Activated CD4-positive, alpha-beta T cell treated with anti-CD3 and anti-CD28 coated beads, Interleukin-2, amount 10 ng/mL, durations not matched to agents 7 days and 5 days (primary cell): ENCODE results near the gene ORMDL3. TPM values are rescaled to one million over a fixed set of nuclear protein-coding genes. Genes with fewer than 3 reads are reported as not detected.
"Not testable (repeated sequence)": the region's sequence is repeated elsewhere in the genome, so short reads cannot be mapped to it uniquely, and the experiment has no call there.

Experiments
- CTCF ChIA-PET: fragments of 350-600 bp; sonication (Branson Sonifier 250); formaldehyde crosslinking; loops from one replicate; lab custom pipeline; 2021; ENCODE audit warnings: antibody characterized with exemption; lab: Charles Lee
- POLR2A ChIA-PET: fragments of 350-600 bp; sonication (Branson Sonifier 250); formaldehyde crosslinking; loops from one replicate; lab custom pipeline; 2021; ENCODE audit warnings: antibody characterized with exemption; lab: Charles Lee
- DNase-seq: peaks from one replicate; pipeline ENCODE4 v3.0.0-alpha.2; 2020
- H3K27ac Mint-ChIP-seq: one replicate; pipeline ENCODE4 v1.8.0; 2021; ENCODE audit warnings: mild to moderate bottlenecking, moderate library complexity, mixed read lengths
- H3K27me3 Mint-ChIP-seq: one replicate; pipeline ENCODE4 v1.8.0; 2021; ENCODE audit warnings: mixed read lengths
- H3K36me3 Mint-ChIP-seq: one replicate; pipeline ENCODE4 v1.8.0; 2021; ENCODE audit warnings: low read depth, mixed read lengths
- H3K4me1 Mint-ChIP-seq: one replicate; pipeline ENCODE4 v1.8.0; 2021; ENCODE audit warnings: mixed read lengths
- H3K4me3 Mint-ChIP-seq: one replicate; pipeline ENCODE4 v1.8.0; 2021; ENCODE audit warnings: mild to moderate bottlenecking, moderate library complexity, mixed read lengths
- H3K9me3 Mint-ChIP-seq: one replicate; pipeline ENCODE4 v1.8.0; 2021; ENCODE audit warnings: mixed read lengths
- total RNA-seq, 2 experiments: library from RNA; stranded (reverse); gene quantifications; one replicate each; pipeline ENCODE4 v1.2.3, GENCODE V29; 2021

The ORMDL3 gene
- total RNA-seq, 2 experiments from 2014 or later = 152 TPM

- H3K27me3 Mint-ChIP-seq = peaks cover 2% of the 10 kb centered on the region
- H3K9me3 Mint-ChIP-seq = no peaks in the 10 kb centered on the region
- DNase-seq = no peak
- peaks cover 25% of the 10 kb centered on the region for H3K4me1 Mint-ChIP-seq
- no peaks in the 10 kb centered on the region for H3K36me3 Mint-ChIP-seq
- POLR2A ChIA-PET = no interaction called here
- H3K27ac Mint-ChIP-seq = peak within 1 kb of the TSS; percentile 59
- no peak within 1 kb of the TSS for H3K4me3 Mint-ChIP-seq
- CTCF ChIA-PET = interaction anchor here (1.0 to 6.4 kb wide), 2 partner anchors 18 to 65 kb away, joined by 3 to 27 read pairs; partner anchors contain the start of gene PSMD3
Observed at GRCh38 chr17:39962642-39963220, 35.3 kb upstream of the ORMDL3 start, which contains the start of gene GSDMA. GSDMA (plus strand) TSS chr17:39963004; CDS start chr17:39965688, 2,684 bp downstream.

- Mint-ChIP-seq H3K9me3 (no peaks in the 10 kb centered on the region), H3K4me1 (peaks cover 25% of the 10 kb centered on the region), H3K27me3 (peaks cover 2% of the 10 kb centered on the region), H3K27ac (no peak overlapping the region), H3K4me3 (no peak overlapping the region), H3K36me3 (no peaks in the 10 kb centered on the region)
- ChIA-PET CTCF (interaction anchor here (0.7 to 5.0 kb wide), 2 partner anchors 20 to 465 kb away, joined by 3 to 35 read pairs; partner anchors contain the start of gene PSMD3), POLR2A (no interaction called here)
- DNase-seq = no peak
Observed at GRCh38 chr17:39960524-39961041, 33.2 kb upstream of the ORMDL3 start.

- H3K9me3 Mint-ChIP-seq = no peaks in the 10 kb centered on the region
- POLR2A ChIA-PET = no interaction called here
- no peaks in the 10 kb centered on the region for H3K36me3 Mint-ChIP-seq
- no peak overlapping the region for H3K4me3 Mint-ChIP-seq
- H3K4me1 Mint-ChIP-seq = peaks cover 21% of the 10 kb centered on the region
- no peak for DNase-seq
- CTCF ChIA-PET = interaction anchor here (1.5 to 5.0 kb wide), 3 partner anchors 25 to 29 kb away, joined by 3 to 35 read pairs (median 6); partner anchors contain the start of genes LRRC3C, ORMDL3 and PSMD3
- no peak overlapping the region for H3K27ac Mint-ChIP-seq
- H3K27me3 Mint-ChIP-seq = peaks cover 3% of the 10 kb centered on the region
Observed at GRCh38 chr17:39955726-39956225, 28.4 kb upstream of the ORMDL3 start.

- Mint-ChIP-seq H3K27me3 (peaks cover 3% of the 10 kb centered on the region), H3K4me1 (peaks cover 23% of the 10 kb centered on the region), H3K9me3 (no peaks in the 10 kb centered on the region), H3K27ac (no peak overlapping the region), H3K36me3 (no peaks in the 10 kb centered on the region), H3K4me3 (no peak overlapping the region)
- ChIA-PET CTCF (interaction anchor here (0.7 to 1.6 kb wide), 5 partner anchors 10 to 186 kb away, joined by 3 to 6 read pairs (median 4); partner anchors contain the start of genes CASC3 and PSMD3), POLR2A (no interaction called here)
- DNase-seq = no peak
Observed at GRCh38 chr17:39954876-39955275, 27.5 kb upstream of the ORMDL3 start.

- Mint-ChIP-seq H3K36me3 (no peaks in the 10 kb centered on the region), H3K9me3 (no peaks in the 10 kb centered on the region), H3K4me1 (peaks cover 24% of the 10 kb centered on the region), H3K27me3 (peaks cover 3% of the 10 kb centered on the region), H3K4me3 (peak overlapping the region; percentile 79), H3K27ac (peak overlapping the region; percentile 90)
- ChIA-PET POLR2A (no interaction called here), CTCF (no interaction called here)
- DNase-seq = no peak
Observed at GRCh38 chr17:39953471-39953888, 26.1 kb upstream of the ORMDL3 start.

GRCh38 chr17:39952680-39953470 lies 25.5 kb upstream of the ORMDL3 start:
- Mint-ChIP-seq H3K36me3 (no peaks in the 10 kb centered on the region), H3K4me3 (peak overlapping the region; percentile 79), H3K27ac (peak overlapping the region; percentile 90), H3K9me3 (no peaks in the 10 kb centered on the region), H3K27me3 (peaks cover 3% of the 10 kb centered on the region), H3K4me1 (peaks cover 30% of the 10 kb centered on the region)
- peak; percentile 96 for DNase-seq
- CTCF ChIA-PET = no interaction called here
- POLR2A ChIA-PET = no interaction called here

- POLR2A ChIA-PET = no interaction called here
- CTCF ChIA-PET = interaction anchor here (1.4 to 1.5 kb wide), 2 partner anchors 11 to 14 kb away, joined by 3 to 4 read pairs; no protein-coding TSS in a partner anchor
- Mint-ChIP-seq H3K4me1 (peaks cover 37% of the 10 kb centered on the region), H3K4me3 (peak overlapping the region; percentile 59), H3K36me3 (no peaks in the 10 kb centered on the region), H3K27me3 (peaks cover 3% of the 10 kb centered on the region), H3K9me3 (no peaks in the 10 kb centered on the region), H3K27ac (peak overlapping the region; percentile 27)
- no peak for DNase-seq
Observed at GRCh38 chr17:39951924-39952679, 24.7 kb upstream of the ORMDL3 start.

- Mint-ChIP-seq H3K4me1 (peaks cover 37% of the 10 kb centered on the region), H3K27ac (no peak overlapping the region), H3K9me3 (no peaks in the 10 kb centered on the region), H3K27me3 (peaks cover 3% of the 10 kb centered on the region), H3K36me3 (no peaks in the 10 kb centered on the region), H3K4me3 (no peak overlapping the region)
- ChIA-PET CTCF (interaction anchor here (0.7 to 1.5 kb wide), 4 partner anchors 8 to 30 kb away, joined by 3 to 4 read pairs (median 3); partner anchors contain the start of gene PSMD3), POLR2A (interaction anchor here (0.6 kb wide), 1 partner anchor 130 kb away, joined by 4 read pairs; no protein-coding TSS in a partner anchor)
- no peak for DNase-seq
Observed at GRCh38 chr17:39950871-39951348, 23.5 kb upstream of the ORMDL3 start.

- peaks cover 3% of the 10 kb centered on the region for H3K27me3 Mint-ChIP-seq
- H3K27ac Mint-ChIP-seq = peak overlapping the region; percentile 62
- peaks cover 37% of the 10 kb centered on the region for H3K4me1 Mint-ChIP-seq
- H3K9me3 Mint-ChIP-seq = no peaks in the 10 kb centered on the region
- CTCF ChIA-PET = interaction anchor here (0.7 to 1.6 kb wide), 3 partner anchors 9 to 327 kb away, joined by 3 to 4 read pairs (median 3); no protein-coding TSS in a partner anchor
- DNase-seq = no peak
- no peak overlapping the region for H3K4me3 Mint-ChIP-seq
- no peaks in the 10 kb centered on the region for H3K36me3 Mint-ChIP-seq
- POLR2A ChIA-PET = no interaction called here
Observed at GRCh38 chr17:39949028-39949427, 21.6 kb upstream of the ORMDL3 start.

- H3K4me1 Mint-ChIP-seq = peaks cover 34% of the 10 kb centered on the region
- peak overlapping the region; percentile 62 for H3K27ac Mint-ChIP-seq
- H3K36me3 Mint-ChIP-seq, DNase-seq, H3K27me3 Mint-ChIP-seq, H3K9me3 Mint-ChIP-seq, H3K4me3 Mint-ChIP-seq, POLR2A ChIA-PET: not testable (repeated sequence)
- CTCF ChIA-PET = interaction anchor here (0.8 to 1.7 kb wide), 2 partner anchors 20 to 22 kb away, joined by 3 to 4 read pairs; no protein-coding TSS in a partner anchor
Observed at GRCh38 chr17:39948489-39948828, 21.1 kb upstream of the ORMDL3 start.

GRCh38 chr17:39946551-39947330 lies 19.3 kb upstream of the ORMDL3 start:
- H3K4me1 Mint-ChIP-seq = peaks cover 23% of the 10 kb centered on the region
- ChIA-PET POLR2A (no interaction called here), CTCF (interaction anchor here (0.6 to 1.7 kb wide), 6 partner anchors 12 to 172 kb away, joined by 3 to 9 read pairs (median 4); partner anchors contain the start of gene PSMD3)
- H3K27me3 Mint-ChIP-seq = peaks cover 3% of the 10 kb centered on the region
- no peaks in the 10 kb centered on the region for H3K9me3 Mint-ChIP-seq
- no peak for DNase-seq
- no peak overlapping the region for H3K4me3 Mint-ChIP-seq
- H3K27ac Mint-ChIP-seq = peak overlapping the region; percentile 31
- H3K36me3 Mint-ChIP-seq = no peaks in the 10 kb centered on the region
